GM20000 (cell line): ENCODE measurements around the gene PRAMEF13.
"Not testable (repeated sequence)": the region's sequence is repeated elsewhere in the genome, so short reads cannot be mapped to it uniquely, and the experiment has no call there.

Source experiments
- DNase-seq: peaks from one replicate; pipeline ENCODE4 v3.0.0; 2012; ENCODE audit warnings: low spot score
- CTCF ChIP-seq: IDR thresholded peaks from 2 replicates; pipeline ENCODE4 v1.5.1; 2012; ENCODE audit warnings: mild to moderate bottlenecking, control low read depth; ENCODE audit errors: extremely low read depth, missing control alignments

The PRAMEF13 gene

GRCh38 chr1:13201309-13201708, at the start of gene PRAMEF13:
Gene PRAMEF13, minus strand, starts transcription at chr1:13201409. Its CDS starts 1,820 bp downstream, at chr1:13199589.
- not testable (repeated sequence) for DNase-seq

- not testable (repeated sequence) for DNase-seq
Measured at GRCh38 chr1:13247122-13247521, 45.9 kb upstream of the PRAMEF13 start.

- DNase-seq = not testable (repeated sequence)
Measured at GRCh38 chr1:13246554-13246871, 45.3 kb upstream of the PRAMEF13 start.

GRCh38 chr1:13245841-13246553, 44.8 kb upstream of the PRAMEF13 start:
- not testable (repeated sequence) for DNase-seq

- not testable (repeated sequence) for DNase-seq
Measured at GRCh38 chr1:13243536-13244263, 42.5 kb upstream of the PRAMEF13 start.

GRCh38 chr1:13239633-13240032, 38.4 kb upstream of the PRAMEF13 start:
- DNase-seq = not testable (repeated sequence)

GRCh38 chr1:13237572-13237971, 36.4 kb upstream of the PRAMEF13 start:
- DNase-seq = not testable (repeated sequence)

GRCh38 chr1:13234057-13234456, 32.8 kb upstream of the PRAMEF13 start:
- not testable (repeated sequence) for DNase-seq

GRCh38 chr1:13232056-13232455, 30.8 kb upstream of the PRAMEF13 start:
- not testable (repeated sequence) for DNase-seq

- not testable (repeated sequence) for DNase-seq
Measured at GRCh38 chr1:13231061-13231750, 30.0 kb upstream of the PRAMEF13 start.

- not testable (repeated sequence) for DNase-seq
Measured at GRCh38 chr1:13230601-13231000, 29.4 kb upstream of the PRAMEF13 start.

- DNase-seq = not testable (repeated sequence)
Measured at GRCh38 chr1:13230096-13230495, 28.9 kb upstream of the PRAMEF13 start.

GRCh38 chr1:13228343-13228781, 27.2 kb upstream of the PRAMEF13 start:
- peak; percentile 90 for TF ChIP-seq CTCF
- DNase-seq = peak; percentile 15

- DNase-seq = not testable (repeated sequence)
Measured at GRCh38 chr1:13227271-13228055, 26.3 kb upstream of the PRAMEF13 start.

- DNase-seq = not testable (repeated sequence)
Measured at GRCh38 chr1:13225675-13226204, 24.5 kb upstream of the PRAMEF13 start, which contains the start of gene PRAMEF18. Gene PRAMEF18, minus strand, starts transcription at chr1:13226154. Its CDS starts 48 bp downstream, at chr1:13226106.
